ENCODE measurements around the gene PTX4. TPM values are rescaled to one million over a fixed set of nuclear protein-coding genes. Genes with fewer than 3 reads are reported as not detected.

Gene PTX4
- total and polyA plus RNA-seq, 9 of the 15 experiments (the other 6 are each of a cell fraction or from before 2014, with no cell fraction given) = 0.11 TPM; not detected in 8

GRCh38 chr16:1493746-1494094 is 5.0 kb upstream of the PTX4 start (continued):
- TF ChIP-seq RBFOX2 (IDR thresholded peaks at IDR 0.05; ENCODE audit: low read depth, low read length) (peak; percentile 65), GABPA (tag; conservative IDR thresholded peaks at IDR 0.05; ENCODE audit: low read depth) (no peak), ZC3H11A (IDR thresholded peaks at IDR 0.05; ENCODE audit: low read depth, low read length) (no peak)

- H2AFZ ChIP-seq (ENCODE audit: low read depth, low read length) = peak within 1 kb of the TSS; percentile 98
- H3K4me2 ChIP-seq (ENCODE audit: insufficient read depth, low read length) = peak within 1 kb of the TSS; percentile 87
- ChIA-PET POLR2A (interaction anchor here (0.5 to 2.6 kb wide), 11 partner anchors 10 to 802 kb away, joined by 3 to 13 read pairs (median 3); partner anchors contain the start of genes CRAMP1, IFT140 and MAPK8IP3), CTCF (ENCODE audit: low intra/inter-chr PET ratio) (no interaction called here)
- FAIRE-seq (peak; percentile 91), DNase-seq (ENCODE audit: extremely low read depth in 1 of 4, low spot score in 3 of 4) (peak; percentile 87 to 98 (median 97)), ATAC-seq (peak; percentile 89)
- peaks cover 7% of the 10 kb centered on the region; the same call in 1 of the 2 replicates for H4K20me1 ChIP-seq (replicated peaks; ENCODE audit: control insufficient read depth, insufficient read depth, low read length)
- H3K9ac ChIP-seq (ENCODE audit: insufficient read depth in 1 of 2, low read depth in 2 of 2, low read length in 2 of 2) = peak within 1 kb of the TSS; percentile 78 to 99
- H3K27ac ChIP-seq (ENCODE audit: extremely low read depth, low read depth, low read length) = peak within 1 kb of the TSS; percentile 94
- H3K9me1 ChIP-seq (ENCODE audit: control insufficient read depth, insufficient read depth, low read length) = no peaks in the 10 kb centered on the region
- H3K9me3 ChIP-seq (replicated peaks; ENCODE audit: control insufficient read depth, insufficient read depth, low read depth, low read length) = no peaks in the 10 kb centered on the region
- in situ Hi-C loops (cut with MboI) (no loop called here), intact Hi-C loops (cut with micrococcal nuclease) (no loop called here)
- H3K4me3 ChIP-seq = peak within 1 kb of the TSS; percentile 92
- under 1% methylated on average over 64 of the region's 89 CpGs for WGBS (ENCODE audit: insufficient coverage, low coverage, missing lambda C conversion rate)
- peaks cover 16 to 56% of the 10 kb centered on the region in 2 experiments; a peak in 3 of 5 replicates for H3K4me1 ChIP-seq (replicated peaks in 1 of 2; ENCODE audit: control insufficient read depth in 2 of 2, insufficient read depth in 2 of 2, low read length in 2 of 2)
- peaks cover 39% of the 10 kb centered on the region; the same call in 2 of the 3 replicates for H3K36me3 ChIP-seq (ENCODE audit: control insufficient read depth, insufficient read depth, low read length)
- BruUV-seq (replicated peaks) = no TSS peak
- no peaks in the 10 kb centered on the region for H3K27me3 ChIP-seq (ENCODE audit: control insufficient read depth in 2 of 2, insufficient read depth in 2 of 2, low read length in 2 of 2)
- H3K79me2 ChIP-seq (ENCODE audit: control insufficient read depth, insufficient read depth, low read length) = peaks cover 32% of the 10 kb centered on the region
- no peak for TF ChIP-seq DACH1 (IDR thresholded peaks at IDR 0.05; ENCODE audit: partially characterized antibody)
- 0 out of 2 replicates have a peak, but pooled peaks have one; percentile 30 for TF ChIP-seq ETS1 (conservative IDR thresholded peaks at IDR 0.05; ENCODE audit: control insufficient read depth, low read depth, low read length)
- TF ChIP-seq CHAMP1 (IDR thresholded peaks at IDR 0.05) = no peak
- TF ChIP-seq POLR2AphosphoS5 (IDR thresholded peaks at IDR 0.05; ENCODE audit: control insufficient read depth, insufficient read depth, low read depth, low read length) = peak; percentile 35; the same call in 1 of the 2 replicates
- TF ChIP-seq ERF (CRISPR knock-in tag; IDR thresholded peaks at IDR 0.05) = 0 out of 2 replicates have a peak, but pooled peaks have one; percentile 11
- peak; percentile 76 for TF ChIP-seq USF1 (CRISPR knock-in tag; IDR thresholded peaks at IDR 0.05)
- no peak for TF ChIP-seq SAFB (IDR thresholded peaks at IDR 0.05; ENCODE audit: borderline replicate concordance, low read depth, low read length)
- TF ChIP-seq E2F3 (CRISPR knock-in tag; IDR thresholded peaks at IDR 0.05) = no peak
- no peak for TF ChIP-seq ZNF75A (CRISPR knock-in tag; IDR thresholded peaks at IDR 0.05)
- no peak for TF ChIP-seq NR4A1 (CRISPR knock-in tag; IDR thresholded peaks at IDR 0.05)
- TF ChIP-seq NR4A1 (tag; IDR thresholded peaks at IDR 0.05) = 0 out of 2 replicates have a peak, but pooled peaks have one; percentile 55
- no peak for TF ChIP-seq CBFA2T2 (conservative IDR thresholded peaks at IDR 0.05)
- 0 out of 2 replicates have a peak, but pooled peaks have one; percentile 39 for TF ChIP-seq ZNF766 (CRISPR knock-in tag; conservative IDR thresholded peaks at IDR 0.05)
Measured at GRCh38 chr16:1492923-1493745, 4.4 kb upstream of the PTX4 start, which contains the start of gene TELO2. TELO2 (plus strand) TSS chr16:1493360; CDS start chr16:1494282, 922 bp downstream.
